Hepatocyte (in vitro differentiated cells): ENCODE results near the gene NAA11.

Experiments used
- CTCF ChIP-seq: fragments of 200-600 bp; sonication (generic); IDR thresholded peaks from 2 replicates; pipeline ENCODE4 v1.5.1; 2016; ENCODE audit warnings: antibody characterized with exemption, mild to moderate bottlenecking; ENCODE audit not compliant: poor library complexity
- EZH2 ChIP-seq: fragments of 200-600 bp; sonication (generic); IDR thresholded peaks from 2 replicates; pipeline ENCODE4 v1.6.1; 2016; ENCODE audit warnings: antibody characterized with exemption, mild to moderate bottlenecking, borderline replicate concordance

GRCh38 chr4:79298027-79298426 lies 27.8 kb downstream of the NAA11 start:
- TF ChIP-seq CTCF (no peak), EZH2 (no peak)
